Uterus (tissue), 2 donors: ENCODE data around the gene USP30.

Experiments
- CTCF ChIP-seq, 4 experiments: fragments of 200-600 bp in 2 of 4; fragments of 450-650 bp in 2 of 4; sonication (generic) in 2 of 4; IDR thresholded peaks; one replicate each; pipeline ENCODE4 v1.5.1; 2016 to 2019; ENCODE audit warnings: antibody characterized with exemption in 4 of 4, mild to moderate bottlenecking in 2 of 4, moderate library complexity in 1 of 4
- POLR2A ChIP-seq, 2 donors: fragments of 450-650 bp; IDR thresholded peaks; one replicate each; pipeline ENCODE4 v1.6.1; 2016; ENCODE audit warnings: antibody characterized with exemption in 2 of 2, mild to moderate bottlenecking in 1 of 2, moderate library complexity in 1 of 2

GRCh38 chr12:109004017-109004416, 48.4 kb upstream of the USP30 start:
- TF ChIP-seq POLR2A (IDR thresholded peaks at IDR 0.05) (no peak), CTCF (IDR thresholded peaks at IDR 0.05) (no peak)
